Tibial nerve (tissue), 4 donors: ENCODE results near the gene FXYD6. TPM values are rescaled to one million over a fixed set of nuclear protein-coding genes. Genes with fewer than 3 reads are reported as not detected.

Experiments
- DNase-seq, 2 donors: peaks; one replicate each; pipeline ENCODE4 v3.0.0-alpha.2; 2019; ENCODE audit warnings: low spot score in 2 of 2
- H3K27ac ChIP-seq, 4 donors: fragments of 200-600 bp; sonication (generic) in 3 of 4; one replicate each; pipeline ENCODE4 v1.5.1; 2017 to 2019; ENCODE audit warnings: mild to moderate bottlenecking in 1 of 4
- H3K27me3 ChIP-seq, 2 donors: fragments of 200-600 bp; sonication (generic) in 1 of 2; one replicate each; pipeline versions ENCODE4 v1.5.1 to v1.6.0; 2017 to 2019
- H3K36me3 ChIP-seq, 3 donors: fragments of 200-600 bp; sonication (generic); one replicate each; pipeline ENCODE4 v1.5.1; 2018 to 2019
- H3K4me1 ChIP-seq, 4 donors: fragments of 200-600 bp; sonication (generic) in 3 of 4; one replicate each; pipeline ENCODE4 v1.5.1; 2017 to 2019
- H3K4me3 ChIP-seq, 4 donors: fragments of 200-600 bp; sonication (generic) in 3 of 4; one replicate each; pipeline ENCODE4 v1.5.1; 2017 to 2019; ENCODE audit warnings: mild to moderate bottlenecking in 1 of 4, moderate library complexity in 1 of 4
- H3K9me3 ChIP-seq, 4 donors: fragments of 200-600 bp; sonication (generic) in 3 of 4; one replicate each; pipeline ENCODE4 v1.5.1; 2017 to 2019
- EP300 ChIP-seq, 2 donors: sonication (generic); formaldehyde crosslinking; IDR thresholded peaks; one replicate each; pipeline ENCODE4 v1.6.1; 2017; ENCODE audit warnings: antibody characterized with exemption in 2 of 2, mild to moderate bottlenecking in 1 of 2
- POLR2A ChIP-seq, 2 donors: fragments of 450-650 bp; IDR thresholded peaks; one replicate each; pipeline ENCODE4 v1.6.1; 2017; ENCODE audit warnings: antibody characterized with exemption in 2 of 2, mild to moderate bottlenecking in 2 of 2, moderate library complexity in 2 of 2
- WGBS, 2 donors: methylation state at CpG; one replicate each; pipeline ENCODE4 v1.1.5; 2018; 5-methylcytosine and 5-hydroxymethylcytosine counted together
- total RNA-seq, 4 donors: library from RNA; depleted of rRNA; stranded (reverse); fragments of >200 nt; gene quantifications; one replicate each; pipeline ENCODE4 v1.1.0, GENCODE V29; 2016
- TF ChIP-seq, protein P1 (sequence below), 5 experiments: fragments of 200-600 bp in 3 of 5; fragments of 450-650 bp in 2 of 5; sonication (generic) in 3 of 5; IDR thresholded peaks; one replicate each; pipeline ENCODE4 v1.5.1; 2016 to 2019; ENCODE audit warnings: antibody characterized with exemption in 5 of 5, mild to moderate bottlenecking in 3 of 5, moderate library complexity in 2 of 5

The FXYD6 gene
- total RNA-seq, 4 donors from 2014 or later, result 29.4 to 74.1 (median 65.7) TPM

DNA sequence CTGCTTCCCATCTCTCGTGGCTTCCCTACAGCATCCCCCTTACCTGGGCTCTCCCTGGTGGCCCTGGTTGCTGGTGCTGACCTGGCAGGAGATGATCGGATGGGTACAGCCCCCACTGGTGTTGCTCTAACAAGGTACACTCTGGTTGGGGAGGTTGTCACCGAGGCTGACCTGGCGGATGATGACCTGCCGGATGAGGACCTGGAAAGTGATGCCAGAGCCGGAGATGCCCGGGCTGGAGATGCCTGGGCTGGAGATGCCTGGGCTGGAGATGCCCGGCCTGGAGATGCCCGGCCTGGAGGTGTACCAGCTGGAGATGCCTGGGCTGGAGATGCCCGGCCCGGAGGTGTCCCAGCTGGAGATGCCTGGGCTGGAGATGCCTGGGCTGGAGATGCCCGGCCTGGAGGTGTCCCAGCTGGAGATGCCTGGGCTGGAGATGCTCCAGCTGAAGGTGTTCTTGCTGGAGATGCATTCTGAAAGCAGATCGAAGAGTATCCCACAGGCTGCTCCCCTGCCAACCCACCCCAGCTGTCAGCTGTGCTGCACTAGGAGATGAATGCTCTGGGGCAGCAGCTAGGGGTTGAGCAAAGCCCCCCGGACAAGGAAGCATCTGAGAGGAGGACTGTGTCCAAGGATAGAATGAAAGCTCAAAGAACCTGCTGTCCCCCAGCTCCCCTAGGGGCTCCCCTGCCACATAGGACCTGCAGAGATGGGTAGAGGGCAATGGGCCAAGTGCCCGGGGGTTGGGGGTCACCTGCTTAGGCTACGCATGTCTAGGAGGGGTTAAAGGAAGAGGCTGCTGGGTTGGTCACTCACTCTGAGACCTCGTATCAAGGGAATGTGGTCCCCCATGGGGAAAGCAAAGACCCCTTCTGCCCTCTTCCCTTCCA, 42.2 kb upstream of the FXYD6 start:
- H3K27me3 ChIP-seq, result no peaks in the 10 kb centered on the region
- DNase-seq, result no peak
- no peaks in the 10 kb centered on the region for H3K36me3 ChIP-seq
- H3K4me3 ChIP-seq, result no peak overlapping the region
- 88 to 90% methylated on average over 10 to 17 of the region's 17 CpGs for WGBS, 2 donors
- H3K27ac ChIP-seq, result no peak overlapping the region
- no peaks in the 10 kb centered on the region for H3K9me3 ChIP-seq
- TF ChIP-seq, protein P1, sequence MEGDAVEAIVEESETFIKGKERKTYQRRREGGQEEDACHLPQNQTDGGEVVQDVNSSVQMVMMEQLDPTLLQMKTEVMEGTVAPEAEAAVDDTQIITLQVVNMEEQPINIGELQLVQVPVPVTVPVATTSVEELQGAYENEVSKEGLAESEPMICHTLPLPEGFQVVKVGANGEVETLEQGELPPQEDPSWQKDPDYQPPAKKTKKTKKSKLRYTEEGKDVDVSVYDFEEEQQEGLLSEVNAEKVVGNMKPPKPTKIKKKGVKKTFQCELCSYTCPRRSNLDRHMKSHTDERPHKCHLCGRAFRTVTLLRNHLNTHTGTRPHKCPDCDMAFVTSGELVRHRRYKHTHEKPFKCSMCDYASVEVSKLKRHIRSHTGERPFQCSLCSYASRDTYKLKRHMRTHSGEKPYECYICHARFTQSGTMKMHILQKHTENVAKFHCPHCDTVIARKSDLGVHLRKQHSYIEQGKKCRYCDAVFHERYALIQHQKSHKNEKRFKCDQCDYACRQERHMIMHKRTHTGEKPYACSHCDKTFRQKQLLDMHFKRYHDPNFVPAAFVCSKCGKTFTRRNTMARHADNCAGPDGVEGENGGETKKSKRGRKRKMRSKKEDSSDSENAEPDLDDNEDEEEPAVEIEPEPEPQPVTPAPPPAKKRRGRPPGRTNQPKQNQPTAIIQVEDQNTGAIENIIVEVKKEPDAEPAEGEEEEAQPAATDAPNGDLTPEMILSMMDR (IDR thresholded peaks at IDR 0.05), result no peak
- TF ChIP-seq POLR2A (IDR thresholded peaks at IDR 0.05) (no peak), EP300 (IDR thresholded peaks at IDR 0.05) (no peak)
- no peaks in the 10 kb centered on the region for H3K4me1 ChIP-seq

DNA sequence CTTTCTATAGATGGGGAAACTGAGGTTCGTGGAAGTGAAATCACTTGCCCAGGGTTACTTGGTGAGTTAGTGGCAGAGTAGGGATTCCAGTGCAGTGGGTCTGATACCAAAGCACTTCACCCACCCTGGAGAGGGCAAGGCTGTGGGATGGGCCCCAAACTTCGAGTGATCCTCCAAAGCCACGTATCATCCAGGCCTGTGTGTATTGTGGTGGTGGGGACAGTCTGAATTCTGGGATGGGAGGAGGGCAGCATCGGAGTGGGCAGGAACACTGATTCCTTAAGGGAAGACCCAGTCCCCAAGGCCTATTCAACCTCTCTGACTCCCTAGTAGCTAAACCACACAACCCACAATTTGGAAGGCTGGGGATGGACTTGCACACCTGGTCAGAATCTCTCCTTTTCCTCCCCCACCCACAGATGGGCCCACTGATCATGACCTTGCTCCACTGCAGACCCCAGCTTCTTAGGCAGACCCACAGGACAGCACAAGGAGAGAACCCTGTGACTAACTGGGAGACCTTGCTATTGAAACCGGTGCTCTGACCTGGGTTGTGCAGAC, 41.2 kb upstream of the FXYD6 start:
- no peak for DNase-seq
- no peak for TF ChIP-seq POLR2A (IDR thresholded peaks at IDR 0.05)
- no peaks in the 10 kb centered on the region for H3K9me3 ChIP-seq
- H3K27ac ChIP-seq, result no peak overlapping the region
- 94 to 97% methylated on average over 5 of the region's 5 CpGs for WGBS, 2 donors
- H3K36me3 ChIP-seq, result no peaks in the 10 kb centered on the region
- H3K4me1 ChIP-seq, result no peaks in the 10 kb centered on the region
- H3K4me3 ChIP-seq, result no peak overlapping the region
- H3K27me3 ChIP-seq, result no peaks in the 10 kb centered on the region

DNA sequence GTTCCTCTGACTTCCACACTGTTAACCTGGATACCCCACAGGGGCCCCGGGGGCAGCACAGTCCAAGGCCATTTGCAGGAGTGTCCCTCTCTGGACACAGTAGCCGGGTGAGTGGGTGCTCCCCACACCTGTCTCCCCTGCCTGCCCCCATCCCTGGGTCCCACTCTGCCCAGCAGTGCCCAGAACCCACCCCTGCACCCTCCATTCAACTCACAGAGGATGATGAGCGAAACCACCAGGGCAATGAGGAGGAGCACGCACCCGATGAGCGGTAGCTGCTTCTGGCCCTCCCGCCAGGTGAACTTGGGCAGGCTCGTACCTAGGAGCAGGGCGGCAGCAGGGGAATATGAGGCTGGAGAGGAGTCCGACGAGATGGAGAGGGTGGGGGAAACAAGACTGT, 40.5 kb upstream of the FXYD6 start:
- Histone ChIP-seq H3K27me3 (no peaks in the 10 kb centered on the region), H3K9me3 (no peaks in the 10 kb centered on the region), H3K4me1 (no peaks in the 10 kb centered on the region), H3K27ac (no peak overlapping the region), H3K4me3 (no peak overlapping the region), H3K36me3 (no peaks in the 10 kb centered on the region)
- no peak for DNase-seq
- TF ChIP-seq, protein P1 (IDR thresholded peaks at IDR 0.05), result no peak
- TF ChIP-seq POLR2A (IDR thresholded peaks at IDR 0.05), result no peak
- TF ChIP-seq EP300 (IDR thresholded peaks at IDR 0.05), result no peak
- WGBS, 2 donors, result 90 to 92% methylated on average over 10 to 11 of the region's 11 CpGs

DNA sequence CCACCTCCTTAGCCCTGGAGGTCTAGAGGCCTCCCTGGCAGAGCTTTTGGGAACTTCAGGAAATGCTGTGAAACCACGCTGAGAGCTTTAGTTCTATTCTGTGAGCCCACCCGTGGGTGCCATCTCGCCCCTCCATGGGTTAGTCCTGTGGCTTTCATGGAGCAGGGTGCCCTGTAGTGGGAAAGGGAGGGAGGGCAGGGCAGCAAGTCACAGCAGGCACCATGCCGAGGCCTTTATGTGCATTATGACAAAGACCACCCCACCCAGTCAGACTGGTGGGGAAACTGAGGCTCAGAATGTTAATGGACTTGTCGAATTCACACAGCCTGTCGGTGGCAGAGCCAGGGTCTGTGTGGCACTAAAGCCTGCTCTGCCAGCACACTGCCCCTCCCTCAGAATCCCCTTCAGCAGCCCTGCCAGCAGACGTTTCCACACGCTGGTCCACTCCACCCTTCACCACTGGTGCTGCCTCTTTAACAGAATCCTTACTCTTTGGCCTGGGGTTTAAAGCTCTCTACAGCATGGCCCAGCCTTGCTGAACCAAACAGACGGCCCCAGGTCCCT, 39.3 kb upstream of the FXYD6 start:
- no peaks in the 10 kb centered on the region for H3K27me3 ChIP-seq

DNA sequence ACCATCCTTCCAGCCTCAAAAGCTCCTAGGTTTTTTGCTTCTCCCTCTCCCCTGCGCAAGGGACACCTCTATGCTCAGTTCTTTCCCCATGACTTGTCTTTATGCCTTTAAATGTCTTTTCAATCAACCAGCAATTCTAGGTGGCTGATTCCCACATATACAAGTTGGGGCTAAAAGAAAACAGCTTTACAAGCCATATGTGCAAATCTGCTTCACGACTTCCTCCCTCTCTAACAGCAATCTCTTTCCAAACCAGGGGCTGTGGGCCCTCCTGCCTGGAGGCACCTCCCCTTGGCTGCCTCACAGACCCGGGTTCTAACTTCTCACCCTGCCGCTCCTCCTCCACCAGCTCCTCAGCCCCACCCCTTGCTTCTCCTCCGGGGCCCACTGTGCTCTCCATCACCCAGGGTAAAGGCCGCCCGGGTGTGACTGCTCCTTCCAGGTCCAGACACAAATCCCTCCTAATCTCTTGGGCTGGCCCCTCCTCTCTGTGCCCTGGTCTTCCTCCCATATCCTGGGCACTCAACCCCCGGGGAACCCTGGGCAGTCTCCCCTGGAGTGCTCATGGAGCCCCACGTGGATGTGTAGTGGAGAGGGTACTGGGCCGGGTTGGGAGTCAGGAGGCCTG, 38.6 kb upstream of the FXYD6 start:
- no peak for DNase-seq
- no peak overlapping the region for H3K27ac ChIP-seq
- no peaks in the 10 kb centered on the region for H3K27me3 ChIP-seq
- no peaks in the 10 kb centered on the region for H3K4me1 ChIP-seq
- WGBS, 2 donors, result 48 to 59% methylated on average over 10 of the region's 10 CpGs
- no peaks in the 10 kb centered on the region for H3K9me3 ChIP-seq
- TF ChIP-seq POLR2A (IDR thresholded peaks at IDR 0.05), result no peak
- no peak overlapping the region for H3K4me3 ChIP-seq
- no peaks in the 10 kb centered on the region for H3K36me3 ChIP-seq

More for the DNA sequence above, 39.3 kb upstream of the FXYD6 start:
- no peak for DNase-seq
- 71 to 86% methylated on average over 8 to 9 of the region's 9 CpGs for WGBS, 2 donors
- no peaks in the 10 kb centered on the region for H3K4me1 ChIP-seq
- H3K27ac ChIP-seq, result no peak overlapping the region
- H3K36me3 ChIP-seq, result no peaks in the 10 kb centered on the region
- no peaks in the 10 kb centered on the region for H3K9me3 ChIP-seq
- TF ChIP-seq POLR2A (IDR thresholded peaks at IDR 0.05), result no peak
- TF ChIP-seq, protein P1 (IDR thresholded peaks at IDR 0.05), result no peak
- no peak for TF ChIP-seq EP300 (IDR thresholded peaks at IDR 0.05)
- no peak overlapping the region for H3K4me3 ChIP-seq

DNA sequence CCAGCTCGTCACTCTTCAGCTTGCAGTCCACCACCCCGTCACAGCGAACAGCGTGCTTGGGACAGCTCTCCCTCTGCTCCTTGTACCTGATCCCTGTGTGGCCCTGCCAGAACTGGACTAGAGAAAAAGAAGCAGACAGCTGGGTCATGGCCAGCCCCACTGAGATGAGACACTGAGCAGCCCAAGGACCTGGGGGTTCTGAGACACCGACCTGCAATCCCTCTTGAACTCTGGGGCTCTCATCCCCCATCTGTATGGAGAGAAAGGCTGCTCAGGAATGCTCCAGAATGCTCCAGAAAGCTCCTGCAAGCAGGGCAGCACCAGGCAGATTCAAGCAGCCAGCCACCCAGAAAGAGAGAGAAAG, 37.9 kb upstream of the FXYD6 start:
- no peak for DNase-seq
- H3K27me3 ChIP-seq, result no peaks in the 10 kb centered on the region
- H3K9me3 ChIP-seq, result no peaks in the 10 kb centered on the region
- no peak overlapping the region for H3K27ac ChIP-seq
- no peaks in the 10 kb centered on the region for H3K4me1 ChIP-seq
- TF ChIP-seq, protein P1 (IDR thresholded peaks at IDR 0.05), result no peak
- no peak for TF ChIP-seq EP300 (IDR thresholded peaks at IDR 0.05)
- no peak for TF ChIP-seq POLR2A (IDR thresholded peaks at IDR 0.05)
- no peak overlapping the region for H3K4me3 ChIP-seq
- no peaks in the 10 kb centered on the region for H3K36me3 ChIP-seq
- 89 to 90% methylated on average over 5 of the region's 5 CpGs for WGBS, 2 donors
